Prostate gland (tissue), 2 donors: Measurements from ENCODE around the gene CAMK2N1.

Experiments
- CTCF ChIP-seq, 4 experiments: fragments of 200-600 bp in 2 of 4; fragments of 450-650 bp in 2 of 4; sonication (generic) in 2 of 4; IDR thresholded peaks; 1 replicate in 3 of 4; 2 replicates in 1 of 4; pipeline ENCODE4 v1.5.1; 2016 to 2019; ENCODE audit warnings: antibody characterized with exemption in 4 of 4, mild to moderate bottlenecking in 2 of 4, moderate library complexity in 2 of 4
- POLR2AphosphoS5 ChIP-seq: sonication (generic); formaldehyde crosslinking; IDR thresholded peaks from one replicate; pipeline ENCODE4 v1.6.1; 2017; ENCODE audit warnings: antibody characterized with exemption

GRCh38 chr1:20481643-20482498 is 4.1 kb downstream of the CAMK2N1 start:
- no peak for TF ChIP-seq CTCF (IDR thresholded peaks at IDR 0.05)
- TF ChIP-seq POLR2AphosphoS5: no peak
